WTC11 (cell line): ENCODE measurements around the gene NOXO1. TPM values are rescaled to one million over a fixed set of nuclear protein-coding genes. Genes with fewer than 3 reads are reported as not detected.

Source experiments
- ATF1 ChIP-seq: sonication (generic); formaldehyde crosslinking; IDR thresholded peaks from 2 replicates; pipeline ENCODE4 v1.8.1; 2023; ENCODE audit warnings: mild to moderate bottlenecking, moderate library complexity, missing genetic modification reagents
- HMGXB4 ChIP-seq: sonication (generic); formaldehyde crosslinking; IDR thresholded peaks from 2 replicates; pipeline ENCODE4 v1.8.1; 2023; ENCODE audit warnings: mild to moderate bottlenecking, moderate library complexity, missing genetic modification reagents
- IRF2 ChIP-seq: sonication (generic); formaldehyde crosslinking; IDR thresholded peaks from 2 replicates; pipeline ENCODE4 v1.8.0; 2022; ENCODE audit warnings: low read depth, missing genetic modification reagents, borderline replicate concordance
- JUN ChIP-seq: sonication (generic); formaldehyde crosslinking; IDR thresholded peaks from 2 replicates; pipeline ENCODE4 v1.8.0; 2023; ENCODE audit warnings: mild to moderate bottlenecking, missing genetic modification reagents
- NR3C1 ChIP-seq: sonication (generic); formaldehyde crosslinking; conservative IDR thresholded peaks from 2 replicates; pipeline ENCODE4 v1.8.1; 2023; ENCODE audit warnings: low read depth, mild to moderate bottlenecking, missing genetic modification reagents
- PREB ChIP-seq: sonication (generic); formaldehyde crosslinking; IDR thresholded peaks from 2 replicates; pipeline ENCODE4 v1.8.1; 2022; ENCODE audit warnings: mild to moderate bottlenecking, missing genetic modification reagents, moderate library complexity, borderline replicate concordance
- PRRX2 ChIP-seq: fragments of 250-450 bp; sonication (Bioruptor Pico); IDR thresholded peaks from 2 replicates; pipeline ENCODE4 v1.8.0; 2021; ENCODE audit warnings: mild to moderate bottlenecking
- SMAD3 ChIP-seq: sonication (generic); formaldehyde crosslinking; IDR thresholded peaks from 2 replicates; pipeline ENCODE4 v1.8.0; 2022; ENCODE audit warnings: missing genetic modification reagents, mild to moderate bottlenecking, borderline replicate concordance
- STAT6 ChIP-seq: sonication (generic); formaldehyde crosslinking; conservative IDR thresholded peaks from 2 replicates; pipeline ENCODE4 v1.8.1; 2023; ENCODE audit warnings: mild to moderate bottlenecking, low read depth, missing genetic modification reagents, moderate library complexity
- TEAD1 ChIP-seq: sonication (generic); formaldehyde crosslinking; IDR thresholded peaks from 2 replicates; pipeline ENCODE4 v1.8.0; 2022; ENCODE audit warnings: mild to moderate bottlenecking, missing genetic modification reagents
- ZNF232 ChIP-seq: sonication (generic); formaldehyde crosslinking; IDR thresholded peaks from 2 replicates; pipeline ENCODE4 v1.8.0; 2022; ENCODE audit warnings: mild to moderate bottlenecking, missing genetic modification reagents
- ZNF416 ChIP-seq: fragments of 250-450 bp; sonication (Bioruptor Pico); IDR thresholded peaks from 2 replicates; pipeline ENCODE4 v1.9.0; 2021; ENCODE audit warnings: mild to moderate bottlenecking, inconsistent platforms
- ZNF423 ChIP-seq: fragments of 250-450 bp; sonication (Bioruptor Pico); IDR thresholded peaks from 2 replicates; pipeline ENCODE4 v2.1.2; 2022; ENCODE audit warnings: mild to moderate bottlenecking, moderate library complexity
- ZNF425 ChIP-seq: fragments of 250-450 bp; sonication (Bioruptor Pico); conservative IDR thresholded peaks from 2 replicates; pipeline ENCODE4 v1.9.0; 2021; ENCODE audit warnings: mild to moderate bottlenecking
- ZSCAN18 ChIP-seq: fragments of 250-450 bp; sonication (Bioruptor Pico); IDR thresholded peaks from 2 replicates; pipeline ENCODE4 v2.1.2; 2022; ENCODE audit warnings: mild to moderate bottlenecking, moderate library complexity
- total RNA-seq: library from RNA; stranded (reverse); gene quantifications from 3 replicates; pipeline ENCODE4 v1.2.3, GENCODE V29; 2021
- TF ChIP-seq, protein P1 (sequence below): sonication (generic); formaldehyde crosslinking; IDR thresholded peaks from 2 replicates; pipeline ENCODE4 v1.8.1; 2022; ENCODE audit warnings: low read depth, missing genetic modification reagents, borderline replicate concordance
- TF ChIP-seq, protein P2 (sequence below): fragments of 250-450 bp; sonication (Bioruptor Pico); IDR thresholded peaks from 2 replicates; pipeline ENCODE4 v1.8.0; 2021; ENCODE audit warnings: mild to moderate bottlenecking
- TF ChIP-seq, protein P3 (sequence below): fragments of 200-600 bp; IDR thresholded peaks from 2 replicates; pipeline ENCODE4 v1.8.0; 2022; ENCODE audit warnings: antibody characterized with exemption
- TF ChIP-seq, protein P4 (sequence below): sonication (generic); formaldehyde crosslinking; IDR thresholded peaks from 2 replicates; pipeline ENCODE4 v1.8.1; 2022; ENCODE audit warnings: low read depth, mild to moderate bottlenecking, moderate library complexity, missing genetic modification reagents, borderline replicate concordance
- TF ChIP-seq, protein P5 (sequence below): sonication (generic); formaldehyde crosslinking; conservative IDR thresholded peaks from 2 replicates; pipeline ENCODE4 v1.8.1; 2022; ENCODE audit warnings: mild to moderate bottlenecking, missing genetic modification reagents

NOXO1 gene
- total RNA-seq, 1 experiment from 2014 or later: 5.7 TPM

- TF ChIP-seq STAT6 (CRISPR knock-in tag) (no peak), ZNF423 (peak; percentile 20; the same call in 1 of the 2 replicates), NR3C1 (CRISPR knock-in tag) (0 out of 2 replicates have a peak, but pooled peaks have one; percentile 71), TEAD1 (no peak), SMAD3 (no peak), ZNF425 (no peak), IRF2 (CRISPR knock-in tag) (no peak), ZSCAN18 (CRISPR knock-in tag) (0 out of 2 replicates have a peak, but pooled peaks have one; percentile 17), ZNF416 (CRISPR knock-in tag) (0 out of 2 replicates have a peak, but pooled peaks have one; percentile 52), PREB (CRISPR knock-in tag) (no peak), ZNF232 (CRISPR knock-in tag) (no peak), ATF1 (CRISPR knock-in tag) (no peak), JUN (no peak), HMGXB4 (no peak; the same call in 1 of the 2 replicates), PRRX2 (CRISPR knock-in tag) (no peak)
- TF ChIP-seq, protein P1, sequence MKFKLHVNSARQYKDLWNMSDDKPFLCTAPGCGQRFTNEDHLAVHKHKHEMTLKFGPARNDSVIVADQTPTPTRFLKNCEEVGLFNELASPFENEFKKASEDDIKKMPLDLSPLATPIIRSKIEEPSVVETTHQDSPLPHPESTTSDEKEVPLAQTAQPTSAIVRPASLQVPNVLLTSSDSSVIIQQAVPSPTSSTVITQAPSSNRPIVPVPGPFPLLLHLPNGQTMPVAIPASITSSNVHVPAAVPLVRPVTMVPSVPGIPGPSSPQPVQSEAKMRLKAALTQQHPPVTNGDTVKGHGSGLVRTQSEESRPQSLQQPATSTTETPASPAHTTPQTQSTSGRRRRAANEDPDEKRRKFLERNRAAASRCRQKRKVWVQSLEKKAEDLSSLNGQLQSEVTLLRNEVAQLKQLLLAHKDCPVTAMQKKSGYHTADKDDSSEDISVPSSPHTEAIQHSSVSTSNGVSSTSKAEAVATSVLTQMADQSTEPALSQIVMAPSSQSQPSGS (CRISPR knock-in tag): no peak
- TF ChIP-seq, protein P2, sequence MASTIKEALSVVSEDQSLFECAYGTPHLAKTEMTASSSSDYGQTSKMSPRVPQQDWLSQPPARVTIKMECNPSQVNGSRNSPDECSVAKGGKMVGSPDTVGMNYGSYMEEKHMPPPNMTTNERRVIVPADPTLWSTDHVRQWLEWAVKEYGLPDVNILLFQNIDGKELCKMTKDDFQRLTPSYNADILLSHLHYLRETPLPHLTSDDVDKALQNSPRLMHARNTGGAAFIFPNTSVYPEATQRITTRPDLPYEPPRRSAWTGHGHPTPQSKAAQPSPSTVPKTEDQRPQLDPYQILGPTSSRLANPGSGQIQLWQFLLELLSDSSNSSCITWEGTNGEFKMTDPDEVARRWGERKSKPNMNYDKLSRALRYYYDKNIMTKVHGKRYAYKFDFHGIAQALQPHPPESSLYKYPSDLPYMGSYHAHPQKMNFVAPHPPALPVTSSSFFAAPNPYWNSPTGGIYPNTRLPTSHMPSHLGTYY (CRISPR knock-in tag): no peak
- TF ChIP-seq, protein P3, sequence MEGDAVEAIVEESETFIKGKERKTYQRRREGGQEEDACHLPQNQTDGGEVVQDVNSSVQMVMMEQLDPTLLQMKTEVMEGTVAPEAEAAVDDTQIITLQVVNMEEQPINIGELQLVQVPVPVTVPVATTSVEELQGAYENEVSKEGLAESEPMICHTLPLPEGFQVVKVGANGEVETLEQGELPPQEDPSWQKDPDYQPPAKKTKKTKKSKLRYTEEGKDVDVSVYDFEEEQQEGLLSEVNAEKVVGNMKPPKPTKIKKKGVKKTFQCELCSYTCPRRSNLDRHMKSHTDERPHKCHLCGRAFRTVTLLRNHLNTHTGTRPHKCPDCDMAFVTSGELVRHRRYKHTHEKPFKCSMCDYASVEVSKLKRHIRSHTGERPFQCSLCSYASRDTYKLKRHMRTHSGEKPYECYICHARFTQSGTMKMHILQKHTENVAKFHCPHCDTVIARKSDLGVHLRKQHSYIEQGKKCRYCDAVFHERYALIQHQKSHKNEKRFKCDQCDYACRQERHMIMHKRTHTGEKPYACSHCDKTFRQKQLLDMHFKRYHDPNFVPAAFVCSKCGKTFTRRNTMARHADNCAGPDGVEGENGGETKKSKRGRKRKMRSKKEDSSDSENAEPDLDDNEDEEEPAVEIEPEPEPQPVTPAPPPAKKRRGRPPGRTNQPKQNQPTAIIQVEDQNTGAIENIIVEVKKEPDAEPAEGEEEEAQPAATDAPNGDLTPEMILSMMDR: no peak
- TF ChIP-seq, protein P4, sequence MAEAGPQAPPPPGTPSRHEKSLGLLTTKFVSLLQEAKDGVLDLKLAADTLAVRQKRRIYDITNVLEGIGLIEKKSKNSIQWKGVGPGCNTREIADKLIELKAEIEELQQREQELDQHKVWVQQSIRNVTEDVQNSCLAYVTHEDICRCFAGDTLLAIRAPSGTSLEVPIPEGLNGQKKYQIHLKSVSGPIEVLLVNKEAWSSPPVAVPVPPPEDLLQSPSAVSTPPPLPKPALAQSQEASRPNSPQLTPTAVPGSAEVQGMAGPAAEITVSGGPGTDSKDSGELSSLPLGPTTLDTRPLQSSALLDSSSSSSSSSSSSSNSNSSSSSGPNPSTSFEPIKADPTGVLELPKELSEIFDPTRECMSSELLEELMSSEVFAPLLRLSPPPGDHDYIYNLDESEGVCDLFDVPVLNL: no peak
- TF ChIP-seq, protein P5, sequence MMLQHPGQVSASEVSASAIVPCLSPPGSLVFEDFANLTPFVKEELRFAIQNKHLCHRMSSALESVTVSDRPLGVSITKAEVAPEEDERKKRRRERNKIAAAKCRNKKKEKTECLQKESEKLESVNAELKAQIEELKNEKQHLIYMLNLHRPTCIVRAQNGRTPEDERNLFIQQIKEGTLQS (CRISPR knock-in tag): no peak
Measured at GRCh38 chr16:1989209-1990100, 8.2 kb upstream of the NOXO1 start, which contains the start of gene SYNGR3 (continued).
